Uterus (tissue), 2 donors: ENCODE data around the gene CKLF.

Source experiments
- POLR2A ChIP-seq, 2 donors: fragments of 450-650 bp; IDR thresholded peaks; one replicate each; pipeline ENCODE4 v1.6.1; 2016; ENCODE audit warnings: antibody characterized with exemption in 2 of 2, mild to moderate bottlenecking in 1 of 2, moderate library complexity in 1 of 2
- TF ChIP-seq, protein P1 (sequence below), 4 experiments: fragments of 200-600 bp in 2 of 4; fragments of 450-650 bp in 2 of 4; sonication (generic) in 2 of 4; IDR thresholded peaks; one replicate each; pipeline ENCODE4 v1.5.1; 2016 to 2019; ENCODE audit warnings: antibody characterized with exemption in 4 of 4, mild to moderate bottlenecking in 2 of 4, moderate library complexity in 1 of 4

DNA sequence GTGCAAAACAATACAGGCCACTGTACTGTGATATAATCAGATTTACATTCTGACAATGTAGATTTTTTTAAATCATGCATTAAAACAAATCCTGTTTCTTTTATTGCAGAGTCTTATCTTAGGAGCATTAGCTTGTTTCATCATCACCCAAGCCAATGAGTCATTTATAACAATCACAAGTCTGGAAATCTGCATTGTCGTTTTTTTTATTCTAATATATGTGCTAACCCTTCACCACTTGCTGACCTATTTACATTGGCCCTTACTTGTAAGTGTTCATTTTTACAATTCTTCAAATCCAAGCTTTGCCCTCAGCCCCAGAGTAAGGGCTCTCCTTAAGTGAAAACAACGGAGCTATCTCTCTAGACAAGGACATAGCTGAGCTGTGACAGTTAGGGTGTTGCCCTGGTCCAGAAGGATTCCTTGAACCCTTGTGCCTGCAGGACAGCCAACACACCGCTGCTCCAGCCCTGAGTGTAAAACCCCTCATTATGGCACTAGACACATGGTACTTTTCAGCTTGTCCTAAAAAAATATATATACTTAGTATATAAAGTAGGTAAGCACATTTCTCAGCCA, 17.5 kb downstream of the CKLF start:
- TF ChIP-seq, protein P1, sequence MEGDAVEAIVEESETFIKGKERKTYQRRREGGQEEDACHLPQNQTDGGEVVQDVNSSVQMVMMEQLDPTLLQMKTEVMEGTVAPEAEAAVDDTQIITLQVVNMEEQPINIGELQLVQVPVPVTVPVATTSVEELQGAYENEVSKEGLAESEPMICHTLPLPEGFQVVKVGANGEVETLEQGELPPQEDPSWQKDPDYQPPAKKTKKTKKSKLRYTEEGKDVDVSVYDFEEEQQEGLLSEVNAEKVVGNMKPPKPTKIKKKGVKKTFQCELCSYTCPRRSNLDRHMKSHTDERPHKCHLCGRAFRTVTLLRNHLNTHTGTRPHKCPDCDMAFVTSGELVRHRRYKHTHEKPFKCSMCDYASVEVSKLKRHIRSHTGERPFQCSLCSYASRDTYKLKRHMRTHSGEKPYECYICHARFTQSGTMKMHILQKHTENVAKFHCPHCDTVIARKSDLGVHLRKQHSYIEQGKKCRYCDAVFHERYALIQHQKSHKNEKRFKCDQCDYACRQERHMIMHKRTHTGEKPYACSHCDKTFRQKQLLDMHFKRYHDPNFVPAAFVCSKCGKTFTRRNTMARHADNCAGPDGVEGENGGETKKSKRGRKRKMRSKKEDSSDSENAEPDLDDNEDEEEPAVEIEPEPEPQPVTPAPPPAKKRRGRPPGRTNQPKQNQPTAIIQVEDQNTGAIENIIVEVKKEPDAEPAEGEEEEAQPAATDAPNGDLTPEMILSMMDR (IDR thresholded peaks at IDR 0.05) = no peak
- TF ChIP-seq POLR2A (IDR thresholded peaks at IDR 0.05) = no peak
